Loucy (cell line): ENCODE measurements around the gene TMTC3.

Source experiments
- H2AFZ ChIP-seq: fragments of 200-600 bp; sonication (generic); 2 replicates; pipeline ENCODE4 v1.6.0; 2016; ENCODE audit warnings: antibody characterized with exemption, mild to moderate bottlenecking, low read length, moderate library complexity
- H3F3A ChIP-seq: fragments of 200-600 bp; 2 replicates; pipeline ENCODE4 v1.6.0; 2016; ENCODE audit warnings: antibody characterized with exemption, low read depth, mild to moderate bottlenecking
- H3K27me3 ChIP-seq: fragments of 200-600 bp; sonication (generic); 2 replicates; pipeline ENCODE4 v1.6.1; 2014; ENCODE audit warnings: low read length, mild to moderate bottlenecking; ENCODE audit not compliant: insufficient read depth, poor library complexity, severe bottlenecking
- H3K36me3 ChIP-seq: fragments of 200-600 bp; sonication (generic); 2 replicates; pipeline ENCODE4 v1.6.1; 2016; ENCODE audit warnings: low read length; ENCODE audit not compliant: insufficient read depth
- H3K4me1 ChIP-seq: fragments of 200-600 bp; sonication (generic); 2 replicates; pipeline ENCODE4 v1.5.1; 2014; ENCODE audit warnings: low read length, mild to moderate bottlenecking; ENCODE audit not compliant: insufficient read depth, poor library complexity, severe bottlenecking
- H3K4me2 ChIP-seq: fragments of 200-600 bp; sonication (generic); 2 replicates; pipeline ENCODE4 v1.6.0; 2014; ENCODE audit warnings: antibody characterized with exemption, low read length, low read depth, mild to moderate bottlenecking; ENCODE audit not compliant: poor library complexity, severe bottlenecking
- H3K4me3 ChIP-seq: fragments of 200-600 bp; sonication (generic); 2 replicates; pipeline ENCODE4 v1.5.1; 2014; ENCODE audit warnings: low read length, mild to moderate bottlenecking, mixed read lengths; ENCODE audit not compliant: poor library complexity, severe bottlenecking
- H3K79me2 ChIP-seq: fragments of 200-600 bp; sonication (generic); 2 replicates; pipeline ENCODE4 v1.6.1; 2014; ENCODE audit warnings: low read length; ENCODE audit not compliant: insufficient read depth
- H3K9ac ChIP-seq: fragments of 200-600 bp; sonication (generic); 2 replicates; pipeline ENCODE4 v1.6.0; 2014; ENCODE audit warnings: mild to moderate bottlenecking, low read depth, low read length, moderate library complexity; ENCODE audit not compliant: poor library complexity, severe bottlenecking
- H3K9me2 ChIP-seq: fragments of 200-600 bp; sonication (generic); replicated peaks from 2 replicates; pipeline ENCODE4 v1.6.1; 2016; ENCODE audit warnings: low read depth, low read length, mixed read lengths
- H3K9me3 ChIP-seq: fragments of 200-600 bp; sonication (generic); 2 replicates; pipeline ENCODE4 v1.6.1; 2014; ENCODE audit warnings: mild to moderate bottlenecking, antibody characterized with exemption, low read length, low read depth; ENCODE audit not compliant: insufficient read depth
- H4K20me1 ChIP-seq: fragments of 200-600 bp; sonication (generic); 2 replicates; pipeline ENCODE4 v1.6.0; 2014; ENCODE audit warnings: antibody characterized with exemption, low read length, mild to moderate bottlenecking; ENCODE audit not compliant: insufficient read depth, poor library complexity, severe bottlenecking
- EZH2phosphoT487 ChIP-seq: fragments of 200-600 bp; IDR thresholded peaks from 2 replicates; pipeline ENCODE4 v1.6.1; 2018; ENCODE audit warnings: antibody characterized with exemption, mild to moderate bottlenecking, moderate library complexity, borderline replicate concordance
- TF ChIP-seq, protein P1 (sequence below): fragments of 200-600 bp; sonication (generic); conservative IDR thresholded peaks from 2 replicates; pipeline ENCODE4 v1.5.1; 2014; ENCODE audit warnings: mild to moderate bottlenecking, antibody characterized with exemption, low read length

The TMTC3 gene

DNA sequence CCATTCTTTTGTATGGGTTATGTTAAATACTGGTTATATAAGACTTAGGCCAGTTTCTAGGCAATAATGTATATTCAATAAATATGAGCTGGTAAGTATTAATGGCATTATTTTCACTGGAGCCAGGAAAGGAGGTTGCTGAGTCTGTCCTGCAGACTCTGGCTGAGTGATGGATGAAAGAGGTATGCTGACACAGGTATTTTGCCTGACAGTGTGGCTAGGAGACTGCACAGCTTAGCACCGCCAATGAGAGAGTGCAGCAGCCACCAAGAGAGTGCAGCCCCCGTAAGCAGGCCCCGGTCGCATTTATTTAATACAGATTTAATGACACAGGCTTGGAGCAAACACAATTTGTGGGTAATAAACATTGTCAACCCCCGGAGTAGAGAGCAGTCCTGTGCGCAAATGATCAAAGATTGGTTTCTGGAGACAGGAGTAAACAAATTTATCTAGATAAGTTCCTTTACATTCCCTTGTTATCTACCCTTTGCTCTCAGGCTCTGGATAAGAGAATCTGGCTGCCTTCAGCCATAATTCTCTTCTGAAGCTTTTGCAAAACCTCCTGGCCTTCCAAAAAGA lies 37.4 kb downstream of the TMTC3 start:
- H3K79me2 ChIP-seq = no peaks in the 10 kb centered on the region
- H3F3A ChIP-seq = no peaks in the 10 kb centered on the region
- H4K20me1 ChIP-seq = no peaks in the 10 kb centered on the region
- no peak overlapping the region for H3K4me2 ChIP-seq
- H3K4me1 ChIP-seq = no peaks in the 10 kb centered on the region
- no peaks in the 10 kb centered on the region for H3K27me3 ChIP-seq
- no peak overlapping the region for H2AFZ ChIP-seq
- H3K9ac ChIP-seq = no peak overlapping the region
- H3K4me3 ChIP-seq = no peak overlapping the region
- H3K36me3 ChIP-seq = peaks cover 11% of the 10 kb centered on the region; the same call in 1 of the 2 replicates
- H3K9me3 ChIP-seq = no peaks in the 10 kb centered on the region
- no peaks in the 10 kb centered on the region for H3K9me2 ChIP-seq
- TF ChIP-seq EZH2phosphoT487 = no peak
- TF ChIP-seq, protein P1, sequence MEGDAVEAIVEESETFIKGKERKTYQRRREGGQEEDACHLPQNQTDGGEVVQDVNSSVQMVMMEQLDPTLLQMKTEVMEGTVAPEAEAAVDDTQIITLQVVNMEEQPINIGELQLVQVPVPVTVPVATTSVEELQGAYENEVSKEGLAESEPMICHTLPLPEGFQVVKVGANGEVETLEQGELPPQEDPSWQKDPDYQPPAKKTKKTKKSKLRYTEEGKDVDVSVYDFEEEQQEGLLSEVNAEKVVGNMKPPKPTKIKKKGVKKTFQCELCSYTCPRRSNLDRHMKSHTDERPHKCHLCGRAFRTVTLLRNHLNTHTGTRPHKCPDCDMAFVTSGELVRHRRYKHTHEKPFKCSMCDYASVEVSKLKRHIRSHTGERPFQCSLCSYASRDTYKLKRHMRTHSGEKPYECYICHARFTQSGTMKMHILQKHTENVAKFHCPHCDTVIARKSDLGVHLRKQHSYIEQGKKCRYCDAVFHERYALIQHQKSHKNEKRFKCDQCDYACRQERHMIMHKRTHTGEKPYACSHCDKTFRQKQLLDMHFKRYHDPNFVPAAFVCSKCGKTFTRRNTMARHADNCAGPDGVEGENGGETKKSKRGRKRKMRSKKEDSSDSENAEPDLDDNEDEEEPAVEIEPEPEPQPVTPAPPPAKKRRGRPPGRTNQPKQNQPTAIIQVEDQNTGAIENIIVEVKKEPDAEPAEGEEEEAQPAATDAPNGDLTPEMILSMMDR = no peak

DNA sequence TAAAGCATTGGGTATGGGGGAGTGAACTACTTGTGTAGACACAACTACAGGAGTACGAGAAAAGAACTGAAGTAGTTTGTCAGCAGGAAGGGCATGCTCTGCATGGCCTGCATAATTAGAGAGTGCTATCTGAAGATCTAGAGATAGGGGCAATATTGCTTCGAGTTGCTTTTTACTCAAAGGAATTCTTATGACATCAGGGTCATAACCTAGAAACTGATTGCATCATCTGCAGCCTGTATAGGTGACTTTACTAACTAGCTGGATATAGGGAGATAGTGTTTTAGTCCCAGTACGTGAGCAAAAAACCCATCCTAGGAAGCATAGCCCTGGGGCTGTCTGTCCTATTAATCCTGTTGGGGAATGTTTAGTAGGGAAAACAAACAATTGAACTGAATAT lies 39.8 kb downstream of the TMTC3 start:
- H3K79me2 ChIP-seq = no peaks in the 10 kb centered on the region
- H3K9me2 ChIP-seq = no peaks in the 10 kb centered on the region
- no peak overlapping the region for H3K4me2 ChIP-seq
- no peak overlapping the region for H3K9ac ChIP-seq
- no peak for TF ChIP-seq EZH2phosphoT487
- TF ChIP-seq, protein P1 = no peak
- no peaks in the 10 kb centered on the region for H3K27me3 ChIP-seq
- H3F3A ChIP-seq = no peaks in the 10 kb centered on the region
- H3K36me3 ChIP-seq = peaks cover 6% of the 10 kb centered on the region; the same call in 1 of the 2 replicates
- no peaks in the 10 kb centered on the region for H3K9me3 ChIP-seq
- H4K20me1 ChIP-seq = no peaks in the 10 kb centered on the region
- no peaks in the 10 kb centered on the region for H3K4me1 ChIP-seq
- H2AFZ ChIP-seq = no peak overlapping the region
- H3K4me3 ChIP-seq = no peak overlapping the region

DNA sequence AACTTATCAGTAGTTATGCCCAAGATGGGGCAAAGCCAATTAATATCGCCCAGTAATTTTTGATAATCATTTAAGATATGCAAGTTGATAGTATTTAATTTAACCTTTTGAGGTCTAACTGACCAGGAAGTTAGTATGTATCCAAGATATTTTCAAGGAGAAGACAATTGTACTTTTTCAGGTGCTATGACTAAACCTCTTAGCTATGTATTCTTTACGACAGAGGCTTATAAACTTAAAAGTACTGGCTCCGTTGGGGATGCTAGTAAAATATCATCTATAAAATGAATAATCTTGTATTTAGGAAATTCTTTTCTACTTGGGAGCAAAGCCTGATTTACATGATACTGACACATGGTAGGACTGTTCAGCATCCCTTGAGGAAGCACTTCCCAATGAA lies 40.3 kb downstream of the TMTC3 start:
- Histone ChIP-seq H3K36me3 (peaks cover 6% of the 10 kb centered on the region; the same call in 1 of the 2 replicates), H3F3A (no peaks in the 10 kb centered on the region), H3K4me2 (no peak overlapping the region), H3K79me2 (no peaks in the 10 kb centered on the region), H3K4me3 (no peak overlapping the region), H3K9me2 (no peaks in the 10 kb centered on the region), H3K4me1 (no peaks in the 10 kb centered on the region), H3K27me3 (no peaks in the 10 kb centered on the region), H3K9me3 (no peaks in the 10 kb centered on the region), H2AFZ (no peak overlapping the region), H4K20me1 (no peaks in the 10 kb centered on the region), H3K9ac (no peak overlapping the region)
- TF ChIP-seq, protein P1 = no peak
- TF ChIP-seq EZH2phosphoT487 = no peak
